ENCODE measurements around the gene COX6A2. TPM values are rescaled to one million over a fixed set of nuclear protein-coding genes. Genes with fewer than 3 reads are reported as not detected.

Gene COX6A2
- total and polyA plus RNA-seq, 2 donors (not counting 3 experiments of a cell fraction or from before 2014, with no cell fraction given) = not detected

GRCh38 chr16:31385680-31386079, 42.5 kb downstream of the COX6A2 start:
- no peak overlapping the region for H3K4me2 ChIP-seq (ENCODE audit: insufficient read depth, low read length)
- intact Hi-C loops (cut with micrococcal nuclease) = no loop called here
- ChIA-PET CTCF (interaction anchor here (0.6 to 0.7 kb wide), 2 partner anchors 20 to 184 kb away, joined by 3 read pairs; no protein-coding TSS in a partner anchor), POLR2A (no interaction called here)
- no peak overlapping the region for H3K4me3 ChIP-seq (replicated peaks in 1 of 3; ENCODE audit: insufficient read depth in 1 of 3, low read depth in 1 of 3, low read length in 3 of 3)
- H3K36me3 ChIP-seq (ENCODE audit: control insufficient read depth in 2 of 2, extremely low read depth in 1 of 2, insufficient read depth in 2 of 2, low read length in 2 of 2) = no peaks in the 10 kb centered on the region
- no peaks in the 10 kb centered on the region for H3K9me3 ChIP-seq (replicated peaks; ENCODE audit: control insufficient read depth, insufficient read depth, low read length)
- FAIRE-seq (no peak), DNase-seq (ENCODE audit: low read depth, low spot score) (no peak)
- dilution Hi-C loops (cut with MboI; ENCODE audit: extremely low pct_ligation_motif_present, low sequenced_read_pairs) = no loop called here
- no peak overlapping the region for H3K27ac ChIP-seq (ENCODE audit: insufficient read depth, low read depth, low read length)
- H3K9me1 ChIP-seq (replicated peaks; ENCODE audit: control insufficient read depth, extremely low read depth, insufficient read depth, low read length) = no peaks in the 10 kb centered on the region
- H3K4me1 ChIP-seq (ENCODE audit: control insufficient read depth, extremely low read depth, insufficient read depth, low read length) = no peaks in the 10 kb centered on the region
- BruUV-seq (replicated peaks) = no TSS peak
- H3K27me3 ChIP-seq (ENCODE audit: control insufficient read depth in 2 of 2, insufficient read depth in 2 of 2, low read length in 2 of 2) = no peaks in the 10 kb centered on the region
- TF ChIP-seq EZH2 (IDR thresholded peaks at IDR 0.05; ENCODE audit: borderline replicate concordance, low read depth, low read length, severe bottlenecking) = no peak
- TF ChIP-seq MYC (IDR thresholded peaks at IDR 0.05; ENCODE audit: low read depth, low read length) = no peak
- TF ChIP-seq CTCF (IDR thresholded peaks at IDR 0.05; ENCODE audit: extremely low read depth in 1 of 2, insufficient read depth in 1 of 2, low read depth in 1 of 2, low read length in 2 of 2) = no peak
- no peak for TF ChIP-seq POLR2A (IDR thresholded peaks at IDR 0.05; ENCODE audit: low read depth, low read length)
- no peak for TF ChIP-seq POLR2AphosphoS5 (IDR thresholded peaks at IDR 0.05; ENCODE audit: insufficient read depth, low read depth, low read length)
- TF ChIP-seq JUN (IDR thresholded peaks at IDR 0.05; ENCODE audit: borderline replicate concordance, insufficient read depth, insufficient read length, low read depth) = no peak
- no peak for TF ChIP-seq FOS (IDR thresholded peaks at IDR 0.05; ENCODE audit: borderline replicate concordance, insufficient read depth, low read length)
- TF ChIP-seq GATA2 (IDR thresholded peaks at IDR 0.05; ENCODE audit: insufficient read depth, insufficient read length, low read depth, low read length) = no peak
- TF ChIP-seq MAX (IDR thresholded peaks at IDR 0.05; ENCODE audit: insufficient read depth, insufficient read length) = no peak
- no peak overlapping the region for H2AFZ ChIP-seq (ENCODE audit: low read depth, low read length)
- no peaks in the 10 kb centered on the region for H3K79me2 ChIP-seq (ENCODE audit: control insufficient read depth, insufficient read depth, low read length)
- no peaks in the 10 kb centered on the region for H4K20me1 ChIP-seq (replicated peaks; ENCODE audit: control insufficient read depth, extremely low read depth, insufficient read depth, low read length)
- H3K9ac ChIP-seq (replicated peaks; ENCODE audit: extremely low read depth, insufficient read depth, low read length) = no peak overlapping the region
